Immature natural killer cell (primary cell): ENCODE results near the gene RPS3A. TPM values are rescaled to one million over a fixed set of nuclear protein-coding genes. Genes with fewer than 3 reads are reported as not detected.
"Not testable (repeated sequence)": the region's sequence is repeated elsewhere in the genome, so short reads cannot be mapped to it uniquely, and the experiment has no call there.

Experiments
- DNase-seq, 3 donors: peaks; one replicate each; pipeline ENCODE4 v3.0.0; 2022; ENCODE audit warnings: mixed read lengths in 1 of 3
- H3K27ac Mint-ChIP-seq, 6 donors: one replicate each; pipeline ENCODE4 v1.8.0; 2020; ENCODE audit warnings: mixed read lengths in 6 of 6, mild to moderate bottlenecking in 5 of 6, inconsistent platforms in 4 of 6, moderate library complexity in 3 of 6
- H3K27me3 Mint-ChIP-seq, 3 donors: one replicate each; pipeline ENCODE4 v1.8.0; 2020 to 2021; ENCODE audit warnings: low read depth in 3 of 3, mild to moderate bottlenecking in 3 of 3, mixed read lengths in 3 of 3, moderate library complexity in 3 of 3, inconsistent platforms in 1 of 3
- H3K36me3 Mint-ChIP-seq, 3 donors: one replicate each; pipeline ENCODE4 v1.8.0; 2020; ENCODE audit warnings: mixed read lengths in 3 of 3, inconsistent platforms in 2 of 3, mild to moderate bottlenecking in 2 of 3
- H3K4me1 Mint-ChIP-seq, 2 donors: one replicate each; pipeline ENCODE4 v1.8.0; 2020; ENCODE audit warnings: inconsistent platforms in 2 of 2, mild to moderate bottlenecking in 2 of 2, mixed read lengths in 2 of 2, moderate library complexity in 1 of 2
- H3K4me3 Mint-ChIP-seq, 5 donors: one replicate each; pipeline ENCODE4 v1.8.0; 2020; ENCODE audit warnings: mild to moderate bottlenecking in 5 of 5, mixed read lengths in 5 of 5, inconsistent platforms in 3 of 5, moderate library complexity in 3 of 5
- H3K9me3 Mint-ChIP-seq, 6 donors: one replicate each; pipeline ENCODE4 v1.8.0; 2020; ENCODE audit warnings: mild to moderate bottlenecking in 6 of 6, mixed read lengths in 6 of 6, inconsistent platforms in 4 of 6, moderate library complexity in 3 of 6
- polyA plus RNA-seq, 3 donors: library from polyadenylated mRNA; unstranded; fragments of 300-500 nt; fragmentation: Illumina TruSeq; gene quantifications; one replicate each; pipeline ENCODE4 v1.2.3, GENCODE V29; 2021

Gene RPS3A
- polyA plus RNA-seq, 3 donors from 2014 or later = 1,390 to 5,226 (median 1,859) TPM

DNA sequence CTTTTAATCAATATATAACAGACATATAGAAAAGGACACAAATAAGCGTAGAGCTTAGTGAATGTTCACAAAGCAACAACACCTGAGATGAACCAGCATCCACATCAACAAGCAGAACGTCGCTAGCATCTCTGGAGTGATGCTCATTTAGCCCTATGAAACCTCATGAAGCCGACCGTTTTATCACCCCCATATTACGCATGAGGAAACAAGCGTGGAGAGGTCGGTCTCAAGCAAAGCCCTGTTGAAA, 524 bp upstream of the RPS3A start:
- peak overlapping the region; percentile 92 to 100 (median 98) for H3K4me3 Mint-ChIP-seq
- peaks cover 41 to 44% of the 10 kb centered on the region in 2 donors for H3K4me1 Mint-ChIP-seq
- H3K36me3 Mint-ChIP-seq = peaks cover 3 to 18% (median 16%) of the 10 kb centered on the region in 3 donors
- no peaks in the 10 kb centered on the region for H3K9me3 Mint-ChIP-seq
- DNase-seq = no peak
- H3K27me3 Mint-ChIP-seq = peaks cover 12 to 16% (median 12%) of the 10 kb centered on the region in 3 donors
- peak overlapping the region; percentile 95 to 98 (median 97) for H3K27ac Mint-ChIP-seq

DNA sequence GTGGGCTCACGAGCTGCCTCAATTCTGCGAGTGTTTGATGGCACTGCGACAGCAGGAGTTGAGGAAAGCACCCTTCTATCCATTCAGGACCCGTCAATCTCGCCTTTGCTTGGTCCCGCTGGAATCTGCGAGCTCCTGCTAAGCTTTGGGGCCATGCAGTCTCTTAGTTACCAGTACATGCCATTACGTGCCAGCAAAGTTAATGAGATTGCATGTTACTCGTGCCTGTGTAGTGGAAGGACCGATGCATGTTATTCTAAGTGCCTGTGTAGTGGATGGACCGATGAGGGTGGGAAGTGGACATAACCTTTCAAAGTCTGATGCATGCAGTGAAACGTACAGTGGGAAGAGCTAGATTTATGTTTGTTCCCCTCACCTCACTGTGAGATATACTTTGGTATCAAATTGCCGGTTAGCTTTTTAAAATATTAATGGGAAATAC, 569 bp downstream of the RPS3A start:
- H3K9me3 Mint-ChIP-seq = no peaks in the 10 kb centered on the region
- peak overlapping the region; percentile 95 to 98 (median 97) for H3K27ac Mint-ChIP-seq
- H3K4me3 Mint-ChIP-seq = peak overlapping the region; percentile 92 to 100 (median 98)
- H3K27me3 Mint-ChIP-seq = peaks cover 10 to 15% (median 10%) of the 10 kb centered on the region in 3 donors
- H3K4me1 Mint-ChIP-seq = peaks cover 41 to 44% of the 10 kb centered on the region in 2 donors
- no peak for DNase-seq
- H3K36me3 Mint-ChIP-seq = peaks cover 3 to 24% (median 21%) of the 10 kb centered on the region in 3 donors

DNA sequence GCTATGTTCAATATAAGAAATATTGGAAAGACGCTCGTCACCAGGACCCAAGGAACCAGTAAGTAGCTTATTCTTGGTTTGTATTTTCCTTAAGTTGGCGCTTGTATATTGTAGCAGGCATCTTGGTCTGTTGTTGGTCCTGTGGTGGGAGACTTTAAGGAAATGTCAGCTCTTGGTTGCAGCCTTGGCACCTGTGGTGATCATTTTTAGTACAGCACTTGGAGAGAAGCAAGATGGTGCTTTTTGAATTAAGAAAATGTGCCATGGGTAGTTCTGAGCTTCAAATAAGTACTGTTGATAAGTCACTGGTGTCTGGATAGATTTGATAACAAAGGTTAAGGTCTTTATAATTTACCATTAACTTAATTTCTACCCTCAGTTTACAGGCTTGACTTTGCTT, 1.1 kb downstream of the RPS3A start:
- Mint-ChIP-seq H3K4me3 (peak overlapping the region; percentile 92 to 100 (median 98)), H3K9me3 (no peaks in the 10 kb centered on the region), H3K27me3 (peaks cover 8 to 15% (median 10%) of the 10 kb centered on the region in 3 donors), H3K4me1 (peaks cover 41 to 44% of the 10 kb centered on the region in 2 donors), H3K27ac (peak overlapping the region; percentile 95 to 98 (median 97)), H3K36me3 (peaks cover 3 to 24% (median 21%) of the 10 kb centered on the region in 3 donors)
- no peak for DNase-seq

DNA sequence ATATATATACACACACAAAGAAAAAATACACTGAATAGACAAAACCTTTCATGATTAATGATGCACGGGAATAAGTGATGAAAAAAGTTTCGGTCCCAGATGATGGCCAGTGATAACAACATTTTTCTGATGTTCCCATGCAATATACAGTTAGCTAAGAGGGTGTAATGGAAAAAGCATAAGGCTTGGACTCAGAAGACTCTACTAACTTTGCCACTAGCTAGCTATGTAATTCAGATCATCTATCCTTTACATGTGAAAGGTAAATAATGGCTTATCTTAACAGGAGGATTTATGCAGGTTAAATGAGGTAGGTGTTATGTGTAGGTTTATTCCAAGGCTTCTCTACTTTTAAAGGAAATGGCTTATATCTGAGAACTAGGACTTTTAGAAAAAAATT, 4.3 kb downstream of the RPS3A start:
- Mint-ChIP-seq H3K4me1 (peaks cover 37 to 53% of the 10 kb centered on the region in 2 donors), H3K9me3 (no peaks in the 10 kb centered on the region), H3K4me3 (no peak overlapping the region), H3K27ac (peak overlapping the region in 4 of 6 donors; percentile 16 to 48 (median 30)), H3K27me3 (peaks cover 8 to 17% (median 10%) of the 10 kb centered on the region in 3 donors), H3K36me3 (peaks cover 3 to 33% (median 28%) of the 10 kb centered on the region in 3 donors)
- no peak for DNase-seq

DNA sequence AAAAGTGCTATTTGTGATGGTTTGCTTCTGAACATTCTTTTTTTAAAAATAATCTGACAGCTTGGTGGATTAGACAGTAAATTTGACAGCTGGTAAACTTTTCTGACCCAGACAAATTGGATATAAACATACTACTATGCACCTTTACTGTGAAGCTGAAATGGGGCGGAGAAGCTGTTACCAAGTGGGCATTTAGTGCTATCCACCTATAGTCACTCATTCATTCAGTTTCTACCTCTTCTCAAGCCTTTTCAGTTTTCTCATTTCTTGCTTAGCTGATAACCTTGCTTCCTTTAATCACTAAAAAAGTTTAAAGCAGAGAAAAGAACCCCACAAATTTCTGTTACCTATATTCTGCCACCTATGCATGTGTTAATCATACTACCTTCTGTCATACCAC, 5.2 kb downstream of the RPS3A start:
- Mint-ChIP-seq H3K4me3 (no peak overlapping the region), H3K36me3 (peaks cover 3 to 31% (median 28%) of the 10 kb centered on the region in 3 donors)

DNA sequence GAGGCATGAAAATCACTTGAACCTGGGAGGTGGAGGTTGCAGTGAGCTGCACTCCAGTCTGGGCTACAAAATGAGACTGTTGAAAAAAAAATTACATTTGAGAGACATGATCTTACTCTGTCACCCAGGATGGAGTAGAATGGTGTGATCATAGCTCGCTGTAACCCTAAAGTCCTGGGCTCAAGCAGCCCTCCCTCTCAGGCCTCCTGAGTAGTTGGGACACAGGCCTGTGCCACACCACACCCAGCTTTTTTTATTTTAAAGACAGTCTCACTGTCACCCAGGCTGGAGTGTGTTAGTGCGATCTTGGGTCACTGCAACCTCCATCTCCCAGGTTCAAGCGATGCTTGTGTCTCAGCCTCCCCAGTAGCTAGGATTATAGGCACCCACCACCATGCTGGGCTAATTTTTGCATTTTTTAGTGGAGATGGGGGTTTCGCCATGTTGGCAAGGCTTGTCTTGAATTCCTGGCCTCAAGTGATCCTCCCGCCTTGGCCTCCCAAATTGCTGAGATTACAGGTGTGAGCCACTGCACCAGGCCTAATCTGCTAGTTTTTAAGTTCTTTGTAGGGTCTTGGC, 6.1 kb downstream of the RPS3A start:
- Mint-ChIP-seq H3K27me3 (peaks cover 0 to 2% (median 2%) of the 10 kb centered on the region in 3 donors), H3K4me1 (peaks cover 20 to 35% of the 10 kb centered on the region in 2 donors), H3K27ac (peak overlapping the region in 2 of 6 donors; percentile 34 to 62), H3K36me3 (peaks cover 3 to 31% (median 25%) of the 10 kb centered on the region in 3 donors), H3K4me3 (no peak overlapping the region), H3K9me3 (no peaks in the 10 kb centered on the region)
- no peak for DNase-seq

More for the DNA sequence above, 5.2 kb downstream of the RPS3A start:
- Mint-ChIP-seq H3K4me1 (peaks cover 29 to 44% of the 10 kb centered on the region in 2 donors), H3K27me3 (peaks cover under 1 to 9% (median 2%) of the 10 kb centered on the region in 3 donors), H3K27ac (peak overlapping the region in 2 of 6 donors; percentile 17 to 34), H3K9me3 (no peaks in the 10 kb centered on the region)
- DNase-seq = no peak

DNA sequence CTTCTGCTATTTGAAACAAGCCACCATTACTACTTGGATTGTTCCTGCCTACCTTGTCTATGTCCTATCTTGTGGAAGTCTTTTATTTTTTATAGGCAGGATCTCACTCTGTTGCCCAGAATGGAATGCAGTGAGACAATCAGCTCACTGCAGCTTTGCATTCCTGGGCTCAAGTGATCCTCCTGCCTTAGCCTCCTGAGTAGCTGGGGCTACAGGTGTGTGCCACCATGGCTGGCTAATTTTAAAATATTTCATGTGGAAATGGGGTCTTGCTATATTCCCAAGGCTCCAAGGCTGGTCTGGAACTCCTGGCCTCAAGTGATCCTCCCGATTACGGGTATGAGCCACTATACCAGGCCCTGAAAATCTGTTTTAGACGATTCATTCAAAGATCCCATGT, 7.6 kb downstream of the RPS3A start:
- H3K27ac Mint-ChIP-seq = peak overlapping the region in 3 of 6 donors; percentile 40 to 44 (median 40)
- peaks cover 6 to 20% of the 10 kb centered on the region in 2 donors for H3K4me1 Mint-ChIP-seq
- H3K27me3 Mint-ChIP-seq = peaks cover 0 to 2% (median 2%) of the 10 kb centered on the region in 3 donors
- peaks cover 0 to 26% (median 14%) of the 10 kb centered on the region in 3 donors for H3K36me3 Mint-ChIP-seq
- H3K4me3 Mint-ChIP-seq = no peak overlapping the region
- H3K9me3 Mint-ChIP-seq = no peaks in the 10 kb centered on the region
- no peak for DNase-seq

DNA sequence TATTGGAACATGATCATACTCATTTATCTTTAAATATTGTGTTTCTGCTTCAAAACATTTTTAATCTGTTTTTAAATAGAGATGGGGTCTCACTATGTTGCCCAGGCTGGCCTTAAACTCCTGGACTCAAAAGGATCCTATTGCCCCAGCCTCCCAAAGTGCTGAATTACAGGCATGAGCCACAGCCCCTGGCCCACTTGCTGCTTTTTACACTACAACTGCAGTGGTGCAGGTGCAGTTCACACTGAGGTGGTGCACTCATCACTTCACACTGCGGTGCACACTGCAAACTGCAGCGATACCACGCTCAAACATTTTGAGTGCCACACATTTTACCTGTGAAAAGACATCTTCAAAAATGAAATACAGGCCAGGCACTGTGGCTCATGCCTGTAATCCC, 10.8 kb downstream of the RPS3A start:
- Mint-ChIP-seq H3K4me1 (peaks cover 0 to 10% of the 10 kb centered on the region in 2 donors), H3K4me3 (no peak overlapping the region), H3K27ac (no peak overlapping the region), H3K36me3 (peaks cover 0 to 9% (median 6%) of the 10 kb centered on the region in 3 donors), H3K9me3 (no peaks in the 10 kb centered on the region), H3K27me3 (peaks cover 0 to 4% (median under 1%) of the 10 kb centered on the region in 3 donors)
- DNase-seq = no peak

DNA sequence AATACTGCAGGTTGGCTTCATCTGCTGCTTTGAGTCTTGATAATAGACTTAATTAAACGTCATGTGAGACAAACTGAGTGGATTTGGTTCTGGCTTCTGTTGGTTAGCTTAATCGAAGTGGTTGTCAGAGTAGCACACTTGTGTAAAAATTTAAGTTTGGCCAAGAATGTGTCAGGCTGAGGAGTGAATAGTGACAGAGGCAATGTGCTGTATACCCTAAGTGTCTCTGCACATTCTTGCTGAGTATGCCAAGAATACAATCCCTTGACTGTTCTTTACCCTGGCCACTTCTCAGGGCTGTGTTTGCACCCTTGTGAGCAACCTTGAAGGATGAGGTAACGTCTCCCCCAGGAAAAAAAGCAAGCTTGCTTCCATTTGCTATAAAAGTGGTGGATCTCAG, 14.9 kb downstream of the RPS3A start:
- H3K4me3 Mint-ChIP-seq = no peak overlapping the region
- H3K27me3 Mint-ChIP-seq = peaks cover 0 to 4% (median 2%) of the 10 kb centered on the region in 3 donors
- no peaks in the 10 kb centered on the region for H3K4me1 Mint-ChIP-seq
- DNase-seq = no peak
- H3K27ac Mint-ChIP-seq = no peak overlapping the region
- no peaks in the 10 kb centered on the region for H3K36me3 Mint-ChIP-seq
- H3K9me3 Mint-ChIP-seq = no peaks in the 10 kb centered on the region

DNA sequence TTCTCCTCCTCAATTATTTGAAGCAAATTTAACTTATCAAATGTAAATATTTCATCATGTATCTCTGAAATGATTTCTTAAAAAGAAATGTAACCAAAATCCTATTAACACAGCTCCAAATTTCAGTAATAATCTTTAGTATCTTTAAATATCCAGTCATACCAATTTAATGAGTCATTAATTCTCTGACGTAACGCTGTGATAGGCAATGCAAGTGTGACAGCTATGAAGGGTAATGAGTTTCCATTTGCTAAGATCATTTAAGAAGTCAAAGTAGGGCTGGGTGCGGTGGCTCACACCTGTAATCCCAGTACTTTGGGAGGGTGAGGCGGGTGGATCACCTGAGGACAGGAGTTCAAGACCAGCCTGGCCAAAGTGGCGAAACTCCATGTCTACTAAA, 15.6 kb downstream of the RPS3A start:
- Mint-ChIP-seq H3K4me3 (no peak overlapping the region), H3K27ac (no peak overlapping the region)

DNA sequence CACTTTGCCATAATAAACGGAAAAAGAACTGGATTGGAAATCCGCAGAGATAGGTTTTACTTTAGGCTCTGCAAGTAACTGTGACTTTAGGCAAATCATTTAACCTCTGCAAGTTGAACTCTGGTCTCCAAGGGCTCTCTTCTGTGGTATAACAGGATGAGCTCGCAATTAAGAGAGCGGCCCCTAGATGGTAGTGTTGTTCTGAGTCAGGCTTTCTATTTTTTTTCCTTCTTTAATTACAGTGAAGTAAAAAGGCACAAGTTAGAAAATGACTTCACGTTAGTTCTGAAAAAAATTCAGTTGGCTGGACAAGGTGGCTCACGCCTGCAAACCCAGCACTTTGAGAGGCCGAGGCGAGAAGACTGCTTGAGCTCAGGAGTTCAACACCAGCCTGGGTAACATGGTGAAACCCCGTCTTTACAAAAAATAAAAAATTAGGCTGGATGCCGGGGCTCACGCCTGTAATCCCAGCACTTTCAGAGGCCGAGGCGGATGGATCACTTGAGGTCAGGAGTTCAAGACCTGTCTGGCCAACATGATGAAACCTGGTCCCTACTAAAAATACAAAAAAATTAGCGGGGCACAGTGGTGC, 18.0 kb downstream of the RPS3A start:
- peaks cover 0 to 5% (median 4%) of the 10 kb centered on the region in 3 donors for H3K27me3 Mint-ChIP-seq
- H3K4me3 Mint-ChIP-seq = no peak overlapping the region
- H3K4me1 Mint-ChIP-seq = no peaks in the 10 kb centered on the region
- no peak overlapping the region for H3K27ac Mint-ChIP-seq
- DNase-seq = peak in 2 of 3 donors; percentile 14 to 35
- no peaks in the 10 kb centered on the region for H3K9me3 Mint-ChIP-seq
- H3K36me3 Mint-ChIP-seq = no peaks in the 10 kb centered on the region

More for the DNA sequence above, 15.6 kb downstream of the RPS3A start:
- DNase-seq = no peak
- Mint-ChIP-seq H3K9me3 (no peaks in the 10 kb centered on the region), H3K27me3 (peaks cover 0 to 4% (median 2%) of the 10 kb centered on the region in 3 donors), H3K4me1 (no peaks in the 10 kb centered on the region), H3K36me3 (no peaks in the 10 kb centered on the region)

DNA sequence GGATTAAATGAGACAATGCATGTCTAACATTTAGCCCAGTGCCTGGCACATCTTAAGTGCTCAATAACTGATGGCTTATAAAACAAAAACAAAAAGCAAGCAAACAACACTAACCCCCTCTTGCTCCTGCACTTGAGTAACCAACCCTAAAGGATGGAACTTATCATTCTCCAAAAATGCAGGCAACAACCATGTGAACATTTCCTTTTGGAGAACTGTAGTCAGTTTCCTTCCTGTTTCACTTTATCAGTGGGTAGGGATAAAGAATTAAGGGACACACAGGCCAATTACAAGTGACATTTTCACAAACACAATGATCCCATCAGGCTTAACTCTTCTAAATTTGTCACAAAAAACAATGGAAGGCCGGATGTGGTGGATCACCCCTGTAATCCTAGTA, 30.4 kb downstream of the RPS3A start:
- no peaks in the 10 kb centered on the region for H3K27me3 Mint-ChIP-seq
- no peak for DNase-seq
- no peaks in the 10 kb centered on the region for H3K4me1 Mint-ChIP-seq
- H3K27ac Mint-ChIP-seq = no peak overlapping the region
- no peak overlapping the region for H3K4me3 Mint-ChIP-seq
- H3K36me3 Mint-ChIP-seq = no peaks in the 10 kb centered on the region
- H3K9me3 Mint-ChIP-seq = no peaks in the 10 kb centered on the region

DNA sequence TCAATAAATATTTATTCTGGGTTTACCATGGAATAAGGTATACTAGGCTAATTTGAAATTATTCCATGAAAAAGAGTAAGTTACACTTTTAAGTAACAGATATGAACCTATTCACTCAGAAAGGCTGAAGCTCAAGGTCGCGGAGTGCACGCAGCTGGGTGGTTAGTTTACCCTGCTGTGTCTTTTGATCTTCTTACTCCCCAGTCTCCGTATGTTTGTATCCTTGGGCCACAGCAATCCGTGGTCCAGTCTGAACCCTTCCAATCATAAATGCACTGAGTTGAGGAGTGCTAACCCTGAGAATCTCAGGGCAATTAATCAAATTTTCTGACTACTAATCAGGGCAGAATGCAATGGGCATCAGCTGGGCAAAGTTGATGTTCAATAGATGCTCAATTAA, 33.9 kb downstream of the RPS3A start:
- no peaks in the 10 kb centered on the region for H3K36me3 Mint-ChIP-seq

DNA sequence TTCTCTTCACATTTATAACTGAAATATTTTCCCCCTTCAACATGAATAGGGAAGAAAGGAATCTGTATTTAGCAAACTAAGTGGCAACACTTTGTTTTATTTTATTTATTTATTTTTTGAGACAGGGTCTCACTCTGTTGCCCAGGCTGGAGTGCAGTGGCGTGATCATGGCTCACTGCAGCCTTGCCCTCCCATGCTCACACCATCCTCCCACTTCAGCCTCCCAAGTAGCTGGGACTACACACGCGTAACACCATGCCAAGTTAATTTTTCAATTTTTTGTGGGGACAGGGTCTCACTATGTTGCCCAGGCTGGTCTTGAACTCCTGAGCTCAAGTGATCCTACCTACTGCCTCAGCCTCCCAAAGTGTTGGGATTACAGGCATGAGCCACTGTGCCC, 36.6 kb downstream of the RPS3A start:
- H3K4me3 Mint-ChIP-seq, H3K27ac Mint-ChIP-seq, DNase-seq, H3K36me3 Mint-ChIP-seq, H3K9me3 Mint-ChIP-seq, H3K27me3 Mint-ChIP-seq, H3K4me1 Mint-ChIP-seq: not testable (repeated sequence)

More for the DNA sequence above, 33.9 kb downstream of the RPS3A start:
- Mint-ChIP-seq H3K4me3 (no peak overlapping the region), H3K9me3 (no peaks in the 10 kb centered on the region), H3K27me3 (no peaks in the 10 kb centered on the region), H3K4me1 (no peaks in the 10 kb centered on the region), H3K27ac (no peak overlapping the region)
- no peak for DNase-seq
